Stomach (tissue), 9 donors: Measurements from ENCODE around the gene SURF6. TPM values are rescaled to one million over a fixed set of nuclear protein-coding genes. Genes with fewer than 3 reads are reported as not detected.
A peak's percentile ranks its signal among the peaks of the same experiment; 100 is the strongest.

Experiments used
- DNase-seq, 2 donors: peaks; one replicate each; pipeline versions ENCODE4 v3.0.0 to v3.0.0-alpha.2; 2013 to 2019
- H3K27ac ChIP-seq, 5 donors: fragments of 200-600 bp in 4 of 5; sonication (generic) in 4 of 5; one replicate each; pipeline ENCODE4 v1.5.1; 2013 to 2019; ENCODE audit warnings: mild to moderate bottlenecking in 1 of 5, moderate library complexity in 1 of 5
- H3K27me3 ChIP-seq, 3 donors: fragments of 200-600 bp; sonication (generic); one replicate each; pipeline ENCODE4 v1.5.1; 2017 to 2019; ENCODE audit warnings: mixed run types in 1 of 3
- H3K36me3 ChIP-seq, 4 donors: fragments of 200-600 bp; sonication (generic); 1 replicate in 3 of 4; 2 replicates in 1 of 4; pipeline ENCODE4 v1.5.1; 2016 to 2019
- H3K4me1 ChIP-seq, 4 donors: fragments of 200-600 bp; sonication (generic); one replicate each; pipeline ENCODE4 v1.5.1; 2016 to 2019
- H3K4me3 ChIP-seq, 4 donors: fragments of 200-600 bp; sonication (generic) in 3 of 4; one replicate each; pipeline ENCODE4 v1.5.1; 2016 to 2019; ENCODE audit warnings: mild to moderate bottlenecking in 1 of 4
- H3K9me3 ChIP-seq, 4 donors: fragments of 200-600 bp; sonication (generic); one replicate each; pipeline ENCODE4 v1.5.1; 2016 to 2019
- EP300 ChIP-seq: sonication (generic); formaldehyde crosslinking; IDR thresholded peaks from one replicate; pipeline ENCODE4 v1.6.1; 2017; ENCODE audit warnings: antibody characterized with exemption
- POLR2A ChIP-seq, 4 donors: fragments of 450-650 bp; IDR thresholded peaks; one replicate each; pipeline ENCODE4 v1.6.1; 2016; ENCODE audit warnings: antibody characterized with exemption in 4 of 4, control low read depth in 2 of 4, mild to moderate bottlenecking in 1 of 4, moderate library complexity in 1 of 4
- POLR2AphosphoS5 ChIP-seq, 3 donors: sonication (generic); formaldehyde crosslinking; IDR thresholded peaks; one replicate each; pipeline ENCODE4 v1.6.1; 2016; ENCODE audit warnings: antibody characterized with exemption in 3 of 3
- WGBS, 5 donors: extraction: QIAGEN DNeasy Blood & Tissue Kit in 3 of 5; methylation state at CpG; one replicate each; pipeline versions ENCODE4 v1.1.5 to v1.1.7; 2013 to 2018; 5-methylcytosine and 5-hydroxymethylcytosine counted together
- intact Hi-C: fragments of 100-400 bp; cut with DNase I; formaldehyde crosslinking; loops from one replicate; pipeline ENCODE4 v1.15.1; 2023; ENCODE audit warnings: low total_unique reads
- polyA plus RNA-seq, 3 donors: library from polyadenylated mRNA; stranded (reverse); fragments of 200-250 nt; gene quantifications; one replicate each; pipeline ENCODE4 v1.2.3, GENCODE V29; 2013
- small RNA-seq, 4 donors: library from RNA; depleted of rRNA; stranded (forward); fragments of <200 nt; gene quantifications; one replicate each; pipeline ENCODE3, GENCODE V24; 2016
- total RNA-seq, 5 donors: library from RNA; depleted of rRNA; stranded (reverse); fragments of >200 nt; gene quantifications; one replicate each; pipeline versions ENCODE4 v1.1.0 to v1.2.3, GENCODE V29; 2014 to 2016
- TF ChIP-seq, protein P1 (sequence below), 7 experiments: fragments of 450-650 bp in 4 of 7; fragments of 200-600 bp in 3 of 7; sonication (generic) in 3 of 7; IDR thresholded peaks; one replicate each; pipeline ENCODE4 v1.5.1; 2016 to 2019; ENCODE audit warnings: antibody characterized with exemption in 7 of 7, control low read depth in 2 of 7, mild to moderate bottlenecking in 1 of 7
- donor health status: healthy with polysubstance abuse.
- donor health status: Bipolar disorder and iron deficiency.
- donor health status: healthy.

Gene SURF6
- total and polyA plus RNA-seq, 8 donors = 2.9 to 138 (median 14.1) TPM

DNA sequence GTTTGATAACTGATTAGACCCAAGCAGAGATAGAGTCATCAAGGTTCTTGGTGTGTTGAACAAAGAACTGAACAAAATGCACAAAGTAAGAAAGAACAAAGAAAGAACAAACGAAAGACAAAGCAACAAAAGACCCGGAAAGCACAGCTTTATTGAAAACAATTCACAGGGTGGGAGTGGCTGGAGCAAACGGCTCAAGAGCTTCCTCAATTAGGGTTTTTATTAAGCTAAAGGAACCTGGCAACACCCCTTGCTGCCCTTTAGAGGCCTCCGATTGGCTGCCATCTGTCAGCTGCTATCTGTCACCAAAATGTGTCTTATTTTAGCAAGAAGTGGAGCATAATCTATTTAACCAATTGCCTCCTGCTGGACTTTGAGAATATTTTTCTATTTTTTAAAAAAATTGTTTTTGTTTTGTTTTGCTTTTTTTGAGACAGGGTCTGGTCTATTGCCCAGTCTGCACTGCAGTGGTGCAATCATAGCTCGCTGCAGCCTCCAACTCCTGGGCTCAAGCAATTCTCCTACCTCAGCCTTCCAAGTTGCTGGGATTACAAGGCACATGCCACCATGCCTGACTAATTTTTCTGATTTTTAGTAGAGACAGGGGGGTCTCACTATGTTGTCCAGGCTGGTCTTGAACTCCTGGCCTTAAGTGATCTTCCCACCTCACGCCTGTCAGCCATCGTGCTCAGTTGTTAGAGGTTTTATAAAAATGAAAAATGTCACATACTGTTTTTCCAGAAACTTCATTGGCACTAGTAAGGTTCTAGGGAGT is 53.3 kb downstream of the SURF6 start:
- H3K36me3 ChIP-seq = no peaks in the 10 kb centered on the region
- H3K9me3 ChIP-seq = peaks cover 0 to 11% (median 9%) of the 10 kb centered on the region in 4 donors
- no peaks in the 10 kb centered on the region for H3K4me1 ChIP-seq
- H3K4me3 ChIP-seq = no peak overlapping the region
- no peak for TF ChIP-seq POLR2AphosphoS5 (IDR thresholded peaks at IDR 0.05)
- no peak for TF ChIP-seq POLR2A (IDR thresholded peaks at IDR 0.05)
- TF ChIP-seq EP300 = no peak
- TF ChIP-seq, protein P1, sequence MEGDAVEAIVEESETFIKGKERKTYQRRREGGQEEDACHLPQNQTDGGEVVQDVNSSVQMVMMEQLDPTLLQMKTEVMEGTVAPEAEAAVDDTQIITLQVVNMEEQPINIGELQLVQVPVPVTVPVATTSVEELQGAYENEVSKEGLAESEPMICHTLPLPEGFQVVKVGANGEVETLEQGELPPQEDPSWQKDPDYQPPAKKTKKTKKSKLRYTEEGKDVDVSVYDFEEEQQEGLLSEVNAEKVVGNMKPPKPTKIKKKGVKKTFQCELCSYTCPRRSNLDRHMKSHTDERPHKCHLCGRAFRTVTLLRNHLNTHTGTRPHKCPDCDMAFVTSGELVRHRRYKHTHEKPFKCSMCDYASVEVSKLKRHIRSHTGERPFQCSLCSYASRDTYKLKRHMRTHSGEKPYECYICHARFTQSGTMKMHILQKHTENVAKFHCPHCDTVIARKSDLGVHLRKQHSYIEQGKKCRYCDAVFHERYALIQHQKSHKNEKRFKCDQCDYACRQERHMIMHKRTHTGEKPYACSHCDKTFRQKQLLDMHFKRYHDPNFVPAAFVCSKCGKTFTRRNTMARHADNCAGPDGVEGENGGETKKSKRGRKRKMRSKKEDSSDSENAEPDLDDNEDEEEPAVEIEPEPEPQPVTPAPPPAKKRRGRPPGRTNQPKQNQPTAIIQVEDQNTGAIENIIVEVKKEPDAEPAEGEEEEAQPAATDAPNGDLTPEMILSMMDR (IDR thresholded peaks at IDR 0.05) = no peak
- H3K27me3 ChIP-seq = peaks cover 0 to 40% (median 7%) of the 10 kb centered on the region in 3 donors
- 54 to 63% (median 56%) methylated on average over 7 of the region's 7 CpGs for WGBS, 5 donors
- DNase-seq = peak; percentile 14 to 25
- no peak overlapping the region for H3K27ac ChIP-seq
- intact Hi-C loops = no loop called here

DNA sequence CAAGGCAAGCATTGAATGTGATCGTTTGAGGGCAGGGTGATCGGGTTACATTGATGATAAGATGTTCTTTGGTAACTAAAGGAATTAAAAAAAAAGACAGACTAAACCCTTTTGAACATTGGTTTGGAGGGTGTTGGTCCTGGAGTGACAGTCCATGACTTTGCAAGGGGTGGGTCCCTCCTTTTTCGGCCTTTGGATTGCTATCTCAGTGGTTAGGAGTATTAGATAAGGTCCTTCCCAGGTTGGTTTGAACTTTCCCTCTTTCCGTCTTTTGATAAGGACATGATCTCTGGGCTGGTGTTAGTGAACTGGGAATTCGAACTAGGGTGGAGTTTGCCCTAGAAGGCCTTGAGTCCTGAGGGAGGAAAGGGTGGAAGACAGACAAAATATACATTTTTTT is 55.6 kb downstream of the SURF6 start:
- H3K36me3 ChIP-seq = no peaks in the 10 kb centered on the region
- intact Hi-C loops = no loop called here
- WGBS, 5 donors = 28 to 53% (median 35%) methylated on average over 5 of the region's 5 CpGs
- no peak overlapping the region for H3K4me3 ChIP-seq
- H3K27me3 ChIP-seq = peaks cover 0 to 63% (median 18%) of the 10 kb centered on the region in 3 donors
- no peak for DNase-seq
- peaks cover 3 to 8% (median 4%) of the 10 kb centered on the region in 4 donors for H3K4me1 ChIP-seq
- no peak overlapping the region for H3K27ac ChIP-seq
- peaks cover 0 to 15% (median 13%) of the 10 kb centered on the region in 4 donors for H3K9me3 ChIP-seq
- TF ChIP-seq POLR2A (IDR thresholded peaks at IDR 0.05) (no peak), EP300 (no peak), POLR2AphosphoS5 (IDR thresholded peaks at IDR 0.05) (no peak)
- TF ChIP-seq, protein P1 (IDR thresholded peaks at IDR 0.05) = no peak

Small RNAs within 50 kb of the gene (small RNA-seq; reads per million reads assigned to genes)
- 0 reads per million in 4 donors for gene RF00019
- 0 reads per million in 4 donors for gene SNORD24
- 0 reads per million in 4 donors for gene SNORD36A
- 0 reads per million in 4 donors for gene SNORD36B
- gene SNORD36C = 0 reads per million in 4 donors

Other genes starting within 250 kb of the SURF6 start
- 100 to 1,000 TPM in 1 of 5 donors, 10 to 100 TPM in 4; 29.4 to 242 (median 65.2) TPM for gene RALGDS, start 214.9 kb downstream of the SURF6 start, total RNA-seq
- gene RALGDS, start 214.9 kb downstream of the SURF6 start, polyA plus RNA-seq = 10 to 100 TPM; 20.5 to 45.8 (median 32.8) TPM
- gene GBGT1, start 172.3 kb downstream of the SURF6 start, total RNA-seq = 10 to 100 TPM in 3 of 5 donors, 1 to 10 TPM in 2; 1.2 to 37.9 (median 21.3) TPM
- 10 to 100 TPM; 12.5 to 24.2 (median 23.8) TPM for gene GBGT1, start 172.3 kb downstream of the SURF6 start, polyA plus RNA-seq
- not detected for gene OBP2B, start 126.9 kb downstream of the SURF6 start, total RNA-seq
- gene OBP2B, start 126.9 kb downstream of the SURF6 start, polyA plus RNA-seq = not detected
- gene ABO, start 61.0 kb downstream of the SURF6 start, total RNA-seq = 10 to 100 TPM in 2 of 5 donors, 1 to 10 TPM in 2, under 1 TPM in 1; 0.72 to 67.1 (median 4.8) TPM
- gene ABO, start 61.0 kb downstream of the SURF6 start, polyA plus RNA-seq = 10 to 100 TPM in 1 of 3 donors, 1 to 10 TPM in 2; 1.6 to 11.0 (median 3.4) TPM
- 10 to 100 TPM in 4 of 5 donors, 1 to 10 TPM in 1; 4.7 to 27.7 (median 25.8) TPM for gene MED22, start 11.9 kb upstream of the SURF6 start, total RNA-seq
- 10 to 100 TPM; 11.4 to 18.3 (median 12.7) TPM for gene MED22, start 11.9 kb upstream of the SURF6 start, polyA plus RNA-seq
- gene RPL7A, start 12.0 kb upstream of the SURF6 start, total RNA-seq = 1,000 to 10,000 TPM in 4 of 5 donors, 100 to 1,000 TPM in 1; 809 to 1,438 (median 1,206) TPM
- 1,000 to 10,000 TPM; 3,101 to 4,243 (median 3,368) TPM for gene RPL7A, start 12.0 kb upstream of the SURF6 start, polyA plus RNA-seq
- 10 to 100 TPM in 3 of 5 donors, 1 to 10 TPM in 2; 1.7 to 46.9 (median 22.6) TPM for gene SURF1, start 20.3 kb upstream of the SURF6 start, total RNA-seq
- gene SURF1, start 20.3 kb upstream of the SURF6 start, polyA plus RNA-seq = 100 to 1,000 TPM in 1 of 3 donors, 10 to 100 TPM in 2; 92.5 to 118 (median 95.5) TPM
- gene SURF2, start 20.4 kb upstream of the SURF6 start, total RNA-seq = 10 to 100 TPM in 2 of 5 donors, 1 to 10 TPM in 3; 1.8 to 75.3 (median 7.1) TPM
- 10 to 100 TPM; 45.4 to 54.4 (median 47.1) TPM for gene SURF2, start 20.4 kb upstream of the SURF6 start, polyA plus RNA-seq
- 100 to 1,000 TPM; 123 to 200 (median 147) TPM for gene SURF4, start 39.9 kb upstream of the SURF6 start, total RNA-seq
- gene SURF4, start 39.9 kb upstream of the SURF6 start, polyA plus RNA-seq = 10 to 100 TPM; 26.4 to 57.0 (median 42.4) TPM
- not detected for gene STKLD1, start 40.2 kb upstream of the SURF6 start, total RNA-seq
- gene STKLD1, start 40.2 kb upstream of the SURF6 start, polyA plus RNA-seq = 1 to 10 TPM; 1.3 to 2.6 (median 1.9) TPM
- gene REXO4, start 81.8 kb upstream of the SURF6 start, total RNA-seq = 10 to 100 TPM in 3 of 5 donors, 1 to 10 TPM in 1, under 1 TPM in 1; 0.45 to 64.3 (median 11.2) TPM
- 10 to 100 TPM; 14.3 to 16.8 (median 14.7) TPM for gene REXO4, start 81.8 kb upstream of the SURF6 start, polyA plus RNA-seq
- 10 to 100 TPM in 1 of 5 donors, 1 to 10 TPM in 3, not detected in 1; 4.6 to 19.6 (median 6.1) TPM for gene ADAMTS13, start 86.2 kb upstream of the SURF6 start, total RNA-seq
- 1 to 10 TPM; 6.6 to 8.3 (median 8.3) TPM for gene ADAMTS13, start 86.2 kb upstream of the SURF6 start, polyA plus RNA-seq
- 10 to 100 TPM; 11.7 to 74.2 (median 16.7) TPM for gene CACFD1, start 123.8 kb upstream of the SURF6 start, total RNA-seq
- gene CACFD1, start 123.8 kb upstream of the SURF6 start, polyA plus RNA-seq = 10 to 100 TPM; 15.6 to 28.9 (median 28.3) TPM
- gene SLC2A6, start 142.9 kb upstream of the SURF6 start, total RNA-seq = 10 to 100 TPM in 1 of 5 donors, 1 to 10 TPM in 1, under 1 TPM in 1, not detected in 2; 0.55 to 14.3 (median 1.3) TPM
- 1 to 10 TPM in 2 of 3 donors, under 1 TPM in 1; 0.92 to 3.1 (median 1.4) TPM for gene SLC2A6, start 142.9 kb upstream of the SURF6 start, polyA plus RNA-seq
- gene MYMK, start 188.8 kb upstream of the SURF6 start, total RNA-seq = not detected
- not detected for gene MYMK, start 188.8 kb upstream of the SURF6 start, polyA plus RNA-seq
- 10 to 100 TPM in 1 of 5 donors, 1 to 10 TPM in 2, not detected in 2; 3.3 to 20.6 (median 3.3) TPM for gene ADAMTSL2, start 198.5 kb upstream of the SURF6 start, total RNA-seq
- 1 to 10 TPM; 1.3 to 1.9 (median 1.4) TPM for gene ADAMTSL2, start 198.5 kb upstream of the SURF6 start, polyA plus RNA-seq